Measurements from ENCODE around the gene SEPTIN12.

Gene SEPTIN12

GRCh38 chr16:4797805-4798252 lies 9.7 kb upstream of the SEPTIN12 start:
- no peak overlapping the region for H3K9ac ChIP-seq (ENCODE audit: low read depth, low read length)
- no peaks in the 10 kb centered on the region for H3K36me3 ChIP-seq (ENCODE audit: insufficient read depth, low read length)
- no peak overlapping the region for H3K4me3 ChIP-seq (ENCODE audit: low read depth in 1 of 2, low read length in 2 of 2)
- no peak for DNase-seq
- H4K20me1 ChIP-seq (ENCODE audit: insufficient read depth, low read length) = peaks cover 6% of the 10 kb centered on the region; the same call in 1 of the 2 replicates
- H3K4me1 ChIP-seq (ENCODE audit: insufficient read depth, low read length) = peaks cover 14% of the 10 kb centered on the region
- no peaks in the 10 kb centered on the region for H3K27me3 ChIP-seq (ENCODE audit: insufficient read depth, low read length, poor library complexity)
- no peak overlapping the region for H3K4me2 ChIP-seq (ENCODE audit: insufficient read depth, low read length)
- H2AFZ ChIP-seq (ENCODE audit: low read depth, low read length) = no peak overlapping the region
- H3K27ac ChIP-seq (ENCODE audit: low read length) = no peak overlapping the region
- no peak for TF ChIP-seq EZH2 (IDR thresholded peaks at IDR 0.05; ENCODE audit: borderline replicate concordance, low read depth, low read length, severe bottlenecking)
- no peak for TF ChIP-seq CTCF (IDR thresholded peaks at IDR 0.05; ENCODE audit: borderline replicate concordance, extremely low read depth, low read length, poor library complexity, severe bottlenecking)
- ATAC-seq (ENCODE audit: insufficient read depth, low read depth) = no peak
- H3K9me3 ChIP-seq (ENCODE audit: insufficient read depth, low read length, severe bottlenecking) = no peaks in the 10 kb centered on the region
- no peaks in the 10 kb centered on the region for H3K79me2 ChIP-seq (ENCODE audit: insufficient read depth, low read length)

GRCh38 chr16:4796982-4797804 lies 9.0 kb upstream of the SEPTIN12 start:
- Histone ChIP-seq H3K4me2 (ENCODE audit: insufficient read depth, low read length) (no peak overlapping the region), H2AFZ (ENCODE audit: low read depth, low read length) (no peak overlapping the region), H4K20me1 (ENCODE audit: insufficient read depth, low read length) (peaks cover 6% of the 10 kb centered on the region; the same call in 1 of the 2 replicates), H3K4me1 (ENCODE audit: insufficient read depth, low read length) (peaks cover 13% of the 10 kb centered on the region), H3K79me2 (ENCODE audit: insufficient read depth, low read length) (no peaks in the 10 kb centered on the region), H3K27ac (ENCODE audit: low read length) (no peak overlapping the region), H3K9ac (ENCODE audit: low read depth, low read length) (no peak overlapping the region), H3K4me3 (ENCODE audit: low read depth in 1 of 2, low read length in 2 of 2) (no peak overlapping the region), H3K27me3 (ENCODE audit: insufficient read depth, low read length, poor library complexity) (no peaks in the 10 kb centered on the region), H3K9me3 (ENCODE audit: insufficient read depth, low read length, severe bottlenecking) (no peaks in the 10 kb centered on the region), H3K36me3 (ENCODE audit: insufficient read depth, low read length) (no peaks in the 10 kb centered on the region)
- no peak for ATAC-seq (ENCODE audit: insufficient read depth, low read depth)
- TF ChIP-seq CTCF (IDR thresholded peaks at IDR 0.05; ENCODE audit: borderline replicate concordance, extremely low read depth, low read length, poor library complexity, severe bottlenecking) = no peak
- TF ChIP-seq EZH2 (IDR thresholded peaks at IDR 0.05; ENCODE audit: borderline replicate concordance, low read depth, low read length, severe bottlenecking) = no peak
- DNase-seq = no peak

GRCh38 chr16:4795828-4796572 lies 7.9 kb upstream of the SEPTIN12 start:
- Histone ChIP-seq H3K79me2 (ENCODE audit: insufficient read depth, low read length) (no peaks in the 10 kb centered on the region), H3K4me1 (ENCODE audit: insufficient read depth, low read length) (peaks cover 1% of the 10 kb centered on the region; the same call in 1 of the 2 replicates), H3K4me3 (ENCODE audit: low read depth in 1 of 2, low read length in 2 of 2) (no peak overlapping the region), H3K27ac (ENCODE audit: low read length) (no peak overlapping the region), H4K20me1 (ENCODE audit: insufficient read depth, low read length) (no peaks in the 10 kb centered on the region), H3K36me3 (ENCODE audit: insufficient read depth, low read length) (no peaks in the 10 kb centered on the region), H2AFZ (ENCODE audit: low read depth, low read length) (no peak overlapping the region), H3K4me2 (ENCODE audit: insufficient read depth, low read length) (no peak overlapping the region), H3K9me3 (ENCODE audit: insufficient read depth, low read length, severe bottlenecking) (no peaks in the 10 kb centered on the region), H3K27me3 (ENCODE audit: insufficient read depth, low read length, poor library complexity) (no peaks in the 10 kb centered on the region), H3K9ac (ENCODE audit: low read depth, low read length) (no peak overlapping the region)
- TF ChIP-seq CTCF (IDR thresholded peaks at IDR 0.05; ENCODE audit: borderline replicate concordance, extremely low read depth, low read length, poor library complexity, severe bottlenecking) = no peak
- TF ChIP-seq EZH2 (IDR thresholded peaks at IDR 0.05; ENCODE audit: borderline replicate concordance, low read depth, low read length, severe bottlenecking) = no peak
- DNase-seq = no peak
- ATAC-seq (ENCODE audit: insufficient read depth, low read depth) = no peak
